Ishikawa (cell line): ENCODE data around the gene PLCL1.

ENCODE experiments used
- CREB1 ChIP-seq: IDR thresholded peaks from 2 replicates; pipeline ENCODE4 v1.6.1; 2012; ENCODE audit warnings: low read depth
- EGR1 ChIP-seq: IDR thresholded peaks from 2 replicates; pipeline ENCODE4 v1.6.1; 2012
- EP300 ChIP-seq: IDR thresholded peaks from 2 replicates; pipeline ENCODE4 v1.6.1; 2012; ENCODE audit warnings: borderline replicate concordance
- RAD21 ChIP-seq: IDR thresholded peaks from 2 replicates; pipeline ENCODE4 v1.6.1; 2012; ENCODE audit warnings: low read depth
- REST ChIP-seq: IDR thresholded peaks from 2 replicates; pipeline ENCODE4 v1.6.1; 2012; ENCODE audit warnings: low read depth, mild to moderate bottlenecking
- TAF1 ChIP-seq: IDR thresholded peaks from 2 replicates; pipeline ENCODE4 v1.6.1; 2012; ENCODE audit warnings: low read depth, mild to moderate bottlenecking
- TCF12 ChIP-seq: IDR thresholded peaks from 2 replicates; pipeline ENCODE4 v1.6.1; 2012; ENCODE audit warnings: low read depth
- YY1 ChIP-seq: IDR thresholded peaks from 2 replicates; pipeline ENCODE4 v1.6.1; 2012; ENCODE audit warnings: low read depth
- ZBTB7A ChIP-seq: IDR thresholded peaks from 2 replicates; pipeline ENCODE4 v1.6.1; 2012; ENCODE audit warnings: low read depth
- TF ChIP-seq, protein P1 (sequence below): IDR thresholded peaks from 2 replicates; pipeline ENCODE4 v1.6.1; 2012

DNA sequence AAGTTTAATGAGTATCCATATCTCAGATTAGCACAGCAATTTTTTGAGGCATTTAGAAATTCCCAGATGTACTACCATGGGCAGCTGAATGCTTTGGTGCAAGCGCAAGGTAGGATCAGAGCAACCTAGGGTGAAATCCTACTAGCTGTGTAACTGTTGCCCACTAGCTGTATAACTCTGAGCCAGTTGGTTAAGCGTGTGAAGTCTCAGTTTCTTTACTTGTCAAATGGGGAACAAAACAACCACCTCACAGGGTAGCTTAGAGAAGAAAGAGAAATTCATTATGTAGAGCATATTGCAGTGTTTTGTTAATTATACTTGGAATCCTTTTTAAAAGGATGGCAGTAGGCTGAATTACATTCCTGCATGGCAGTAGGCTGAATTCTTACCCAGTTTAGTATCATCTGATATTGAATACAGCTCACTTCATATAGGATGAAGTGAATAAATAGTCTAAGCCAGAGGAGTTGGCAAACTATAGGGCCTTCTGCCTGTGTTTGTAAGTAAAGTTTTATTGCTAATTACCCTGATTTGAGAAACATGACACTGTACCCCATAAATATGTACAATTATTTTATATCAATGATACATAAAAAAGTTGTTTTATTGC lies 180.7 kb downstream of the PLCL1 start:
- TF ChIP-seq CREB1: no peak
- no peak for TF ChIP-seq ZBTB7A
- TF ChIP-seq EGR1: no peak
- no peak for TF ChIP-seq REST
- TF ChIP-seq, protein P1, sequence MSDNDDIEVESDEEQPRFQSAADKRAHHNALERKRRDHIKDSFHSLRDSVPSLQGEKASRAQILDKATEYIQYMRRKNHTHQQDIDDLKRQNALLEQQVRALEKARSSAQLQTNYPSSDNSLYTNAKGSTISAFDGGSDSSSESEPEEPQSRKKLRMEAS: no peak
- no peak for TF ChIP-seq EP300
- TF ChIP-seq YY1: no peak
- TF ChIP-seq TCF12: no peak
- no peak for TF ChIP-seq RAD21
- no peak for TF ChIP-seq TAF1
